ENCODE data around the gene ERCC4. TPM values are rescaled to one million over a fixed set of nuclear protein-coding genes. Genes with fewer than 3 reads are reported as not detected.
"Not testable (repeated sequence)": the region's sequence is repeated elsewhere in the genome, so short reads cannot be mapped to it uniquely, and the experiment has no call there.

ERCC4 gene
- total RNA-seq, 3 donors from 2014 or later = 4.8 to 8.3 (median 7.9) TPM

DNA sequence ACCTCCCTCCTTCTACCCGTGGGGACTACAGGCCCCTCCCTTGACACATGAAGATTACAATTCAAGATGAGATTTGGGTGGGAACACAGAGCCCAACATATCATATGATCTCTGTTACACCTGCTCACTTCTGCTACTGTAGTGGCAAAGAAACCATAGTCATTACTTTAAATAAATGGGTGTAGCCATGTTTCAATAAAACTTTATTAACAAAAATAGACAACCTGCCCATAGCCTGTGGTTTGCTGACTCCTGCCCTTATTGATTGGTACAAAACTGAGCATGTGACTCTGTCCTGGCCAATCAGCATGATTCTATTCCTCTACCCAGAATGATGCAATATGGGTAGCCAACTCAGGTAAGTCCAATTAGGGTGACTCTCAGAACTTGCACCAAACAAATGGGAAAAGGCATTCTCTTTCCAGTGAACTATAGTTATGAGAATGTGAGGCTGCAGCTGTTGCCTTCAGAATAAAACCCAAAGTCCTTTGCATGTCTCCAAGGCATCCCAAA, 15.7 kb upstream of the ERCC4 start:
- DNase-seq (ENCODE audit: low spot score in 2 of 2) = no peak
- Histone ChIP-seq H3K4me1 (no peaks in the 10 kb centered on the region), H3K9me3 (no peaks in the 10 kb centered on the region), H3K36me3 (no peaks in the 10 kb centered on the region), H3K4me3 (no peak overlapping the region), H3K27ac (no peak overlapping the region), H3K27me3 (no peaks in the 10 kb centered on the region)
- no peak for TF ChIP-seq POLR2A (IDR thresholded peaks at IDR 0.05)
- TF ChIP-seq, protein P1, sequence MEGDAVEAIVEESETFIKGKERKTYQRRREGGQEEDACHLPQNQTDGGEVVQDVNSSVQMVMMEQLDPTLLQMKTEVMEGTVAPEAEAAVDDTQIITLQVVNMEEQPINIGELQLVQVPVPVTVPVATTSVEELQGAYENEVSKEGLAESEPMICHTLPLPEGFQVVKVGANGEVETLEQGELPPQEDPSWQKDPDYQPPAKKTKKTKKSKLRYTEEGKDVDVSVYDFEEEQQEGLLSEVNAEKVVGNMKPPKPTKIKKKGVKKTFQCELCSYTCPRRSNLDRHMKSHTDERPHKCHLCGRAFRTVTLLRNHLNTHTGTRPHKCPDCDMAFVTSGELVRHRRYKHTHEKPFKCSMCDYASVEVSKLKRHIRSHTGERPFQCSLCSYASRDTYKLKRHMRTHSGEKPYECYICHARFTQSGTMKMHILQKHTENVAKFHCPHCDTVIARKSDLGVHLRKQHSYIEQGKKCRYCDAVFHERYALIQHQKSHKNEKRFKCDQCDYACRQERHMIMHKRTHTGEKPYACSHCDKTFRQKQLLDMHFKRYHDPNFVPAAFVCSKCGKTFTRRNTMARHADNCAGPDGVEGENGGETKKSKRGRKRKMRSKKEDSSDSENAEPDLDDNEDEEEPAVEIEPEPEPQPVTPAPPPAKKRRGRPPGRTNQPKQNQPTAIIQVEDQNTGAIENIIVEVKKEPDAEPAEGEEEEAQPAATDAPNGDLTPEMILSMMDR (IDR thresholded peaks at IDR 0.05) = no peak
- no peak for TF ChIP-seq POLR2AphosphoS5 (IDR thresholded peaks at IDR 0.05)
- intact Hi-C loops (cut with DNase I; ENCODE audit: low total_unique reads) = no loop called here

DNA sequence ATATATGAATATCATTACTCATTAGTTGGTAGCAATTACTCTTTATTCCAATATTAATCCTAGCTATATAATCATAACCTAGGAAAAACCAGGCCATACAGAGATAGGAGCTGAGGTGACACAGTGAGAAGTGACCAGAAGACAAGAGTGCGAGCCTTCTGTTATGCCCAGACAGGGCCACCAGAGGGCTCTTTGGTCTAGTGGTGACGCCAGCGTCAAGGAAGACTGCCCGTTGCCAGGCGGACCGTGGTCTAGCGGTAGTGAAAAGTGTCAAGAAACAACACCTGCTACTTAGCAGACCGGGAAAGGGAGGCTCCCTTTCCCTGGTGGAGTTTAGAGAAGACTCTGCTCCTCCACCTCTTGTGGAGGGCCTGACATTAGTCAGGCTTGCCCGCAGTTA, 15.1 kb upstream of the ERCC4 start:
- H3K27me3 ChIP-seq; H3K36me3 ChIP-seq; H3K9me3 ChIP-seq; H3K4me3 ChIP-seq; DNase-seq (ENCODE audit: low spot score in 2 of 2); H3K4me1 ChIP-seq; intact Hi-C loops (cut with DNase I; ENCODE audit: low total_unique reads); H3K27ac ChIP-seq: not testable (repeated sequence)

DNA sequence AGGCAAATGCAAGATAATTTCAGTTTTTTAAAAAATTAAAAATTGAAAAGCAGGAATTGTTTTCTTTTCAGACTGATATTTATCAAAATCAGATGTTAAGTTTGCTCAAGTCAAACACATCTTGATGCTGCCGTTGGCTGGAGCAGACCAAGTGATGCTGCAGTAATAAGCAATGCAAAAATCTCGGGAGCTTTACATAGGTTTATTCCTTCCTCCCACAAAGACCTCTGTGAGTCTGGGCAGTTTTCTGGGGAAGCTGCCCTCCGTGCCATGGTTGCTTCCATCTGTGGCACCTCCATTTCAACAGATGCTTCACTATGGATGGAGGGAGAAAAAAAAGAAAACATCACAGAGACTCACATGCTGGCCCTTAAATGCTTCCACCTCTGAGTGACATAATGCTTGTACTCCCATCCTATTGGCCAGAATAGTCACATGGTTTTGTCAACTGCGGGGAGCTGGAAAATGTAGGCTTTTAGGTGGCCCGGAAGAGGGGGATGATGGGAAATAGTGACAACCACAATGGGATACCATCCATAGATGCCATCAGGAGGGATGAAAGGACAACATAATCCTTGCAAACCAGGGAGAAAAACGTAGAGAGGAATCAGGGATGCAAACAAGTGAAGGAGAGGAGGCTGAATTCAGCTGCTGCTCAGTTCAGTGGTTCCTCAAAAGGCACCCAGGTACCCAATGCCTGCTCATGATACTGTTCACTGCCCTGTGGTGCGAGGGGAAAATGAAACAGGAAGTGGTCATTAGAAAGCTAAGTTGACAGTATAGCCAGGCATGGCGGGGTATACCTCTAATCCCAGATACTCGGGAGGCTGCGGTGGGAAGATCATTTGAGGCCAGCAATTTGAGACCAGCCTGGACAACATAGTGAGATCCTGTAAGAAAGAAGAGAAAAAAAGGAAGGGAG, 13.5 kb upstream of the ERCC4 start:
- intact Hi-C loops (cut with DNase I; ENCODE audit: low total_unique reads) = no loop called here
- H3K27ac ChIP-seq = no peak overlapping the region

DNA sequence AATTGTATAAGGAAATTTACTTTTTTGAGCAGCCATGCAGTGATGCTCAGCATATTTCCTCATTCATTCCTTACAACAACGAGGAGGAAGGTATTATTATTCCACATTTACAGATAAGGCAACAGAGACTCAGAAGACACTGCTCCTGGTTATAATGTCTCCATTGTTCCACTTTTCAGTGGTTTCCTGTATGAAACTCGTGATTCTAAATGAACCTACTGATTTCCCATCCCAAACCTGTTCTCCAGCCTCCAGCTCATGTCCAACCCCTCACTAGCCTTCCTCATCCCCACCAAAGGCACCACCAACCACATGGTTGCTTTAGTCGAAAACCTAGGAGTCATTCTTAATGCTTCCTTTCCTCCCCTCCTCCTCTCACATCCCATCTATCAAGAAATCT, 12.5 kb upstream of the ERCC4 start:
- TF ChIP-seq, protein P1 (IDR thresholded peaks at IDR 0.05) = no peak
- TF ChIP-seq POLR2AphosphoS5 (IDR thresholded peaks at IDR 0.05) = no peak
- no peak for TF ChIP-seq POLR2A (IDR thresholded peaks at IDR 0.05)
- Histone ChIP-seq H3K9me3 (peaks cover 0 to 5% of the 10 kb centered on the region in 2 donors), H3K27ac (no peak overlapping the region), H3K36me3 (no peaks in the 10 kb centered on the region), H3K27me3 (no peaks in the 10 kb centered on the region), H3K4me3 (no peak overlapping the region), H3K4me1 (no peaks in the 10 kb centered on the region)
- no peak for DNase-seq (ENCODE audit: low spot score in 2 of 2)
- intact Hi-C loops (cut with DNase I; ENCODE audit: low total_unique reads) = no loop called here

More for the DNA sequence above, 13.5 kb upstream of the ERCC4 start:
- Histone ChIP-seq H3K27me3 (no peaks in the 10 kb centered on the region), H3K4me1 (no peaks in the 10 kb centered on the region), H3K9me3 (no peaks in the 10 kb centered on the region), H3K36me3 (no peaks in the 10 kb centered on the region), H3K4me3 (no peak overlapping the region)
- no peak for DNase-seq (ENCODE audit: low spot score in 2 of 2)
- no peak for TF ChIP-seq POLR2AphosphoS5 (IDR thresholded peaks at IDR 0.05)
- TF ChIP-seq, protein P1 (IDR thresholded peaks at IDR 0.05) = no peak
- TF ChIP-seq POLR2A (IDR thresholded peaks at IDR 0.05) = no peak

DNA sequence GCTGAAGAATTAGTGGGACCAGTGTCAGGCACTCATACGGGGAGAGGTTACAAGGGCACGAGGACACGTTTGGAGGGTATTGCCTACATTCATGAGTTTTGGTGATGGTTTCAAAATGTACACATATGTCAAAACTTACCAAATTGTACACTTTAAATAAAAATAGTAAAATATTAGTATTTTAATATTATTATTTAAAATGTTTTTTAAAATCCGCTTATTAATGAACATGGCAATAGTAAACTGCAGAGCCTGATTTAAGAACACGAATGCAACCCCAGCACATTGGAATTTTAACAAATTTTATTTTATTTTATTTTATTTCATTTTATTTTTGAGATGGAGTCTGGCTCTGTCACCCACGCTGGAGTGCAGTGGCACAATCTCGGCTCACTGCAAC, 10.9 kb upstream of the ERCC4 start:
- no peak overlapping the region for H3K4me3 ChIP-seq
- no peak for TF ChIP-seq POLR2A (IDR thresholded peaks at IDR 0.05)
- no peak for TF ChIP-seq POLR2AphosphoS5 (IDR thresholded peaks at IDR 0.05)
- TF ChIP-seq, protein P1 (IDR thresholded peaks at IDR 0.05) = no peak
- H3K4me1 ChIP-seq = no peaks in the 10 kb centered on the region
- H3K9me3 ChIP-seq = peaks cover 0 to 5% of the 10 kb centered on the region in 2 donors
- H3K27ac ChIP-seq = no peak overlapping the region
- H3K27me3 ChIP-seq = no peaks in the 10 kb centered on the region
- H3K36me3 ChIP-seq = no peaks in the 10 kb centered on the region
- intact Hi-C loops (cut with DNase I; ENCODE audit: low total_unique reads) = no loop called here
- no peak for DNase-seq (ENCODE audit: low spot score in 2 of 2)
